GM12864 (cell line): ENCODE data around the gene PDE8A.
"Not testable (repeated sequence)": the region's sequence is repeated elsewhere in the genome, so short reads cannot be mapped to it uniquely, and the experiment has no call there.

ENCODE experiments used
- DNase-seq: peaks from one replicate; pipeline ENCODE4 v3.0.0-alpha.2; 2011; ENCODE audit warnings: low read depth
- H3K4me3 ChIP-seq: 2 replicates; pipeline ENCODE4 v1.5.1; 2011; ENCODE audit warnings: mild to moderate bottlenecking, low read depth, low read length, control low read depth
- TF ChIP-seq, protein P1 (sequence below): IDR thresholded peaks from 2 replicates; pipeline ENCODE4 v1.5.1; 2011; ENCODE audit warnings: low read depth, mild to moderate bottlenecking, moderate library complexity, low read length, control low read depth, inconsistent platforms; ENCODE audit errors: missing control alignments

The PDE8A gene

DNA sequence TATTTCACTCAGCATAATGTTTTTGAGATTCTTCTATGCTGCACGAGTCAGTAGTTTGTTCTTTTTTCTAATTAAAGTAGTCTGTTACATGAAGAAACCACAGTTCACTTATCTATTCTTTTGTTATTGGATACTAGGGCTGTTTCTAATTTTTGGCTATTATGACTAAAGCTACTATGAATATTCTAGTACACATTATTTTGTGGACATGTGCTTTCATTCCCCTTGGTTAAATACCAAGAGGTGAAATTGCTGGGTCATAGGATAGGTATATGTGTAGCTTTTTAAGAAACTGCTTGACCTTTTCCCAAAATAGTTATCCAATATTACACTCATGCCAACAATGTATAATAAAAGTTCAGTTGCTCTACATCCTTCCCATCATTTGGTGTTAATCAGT is 8.9 kb downstream of the PDE8A start:
- no peak for DNase-seq
- no peak overlapping the region for H3K4me3 ChIP-seq
- TF ChIP-seq, protein P1, sequence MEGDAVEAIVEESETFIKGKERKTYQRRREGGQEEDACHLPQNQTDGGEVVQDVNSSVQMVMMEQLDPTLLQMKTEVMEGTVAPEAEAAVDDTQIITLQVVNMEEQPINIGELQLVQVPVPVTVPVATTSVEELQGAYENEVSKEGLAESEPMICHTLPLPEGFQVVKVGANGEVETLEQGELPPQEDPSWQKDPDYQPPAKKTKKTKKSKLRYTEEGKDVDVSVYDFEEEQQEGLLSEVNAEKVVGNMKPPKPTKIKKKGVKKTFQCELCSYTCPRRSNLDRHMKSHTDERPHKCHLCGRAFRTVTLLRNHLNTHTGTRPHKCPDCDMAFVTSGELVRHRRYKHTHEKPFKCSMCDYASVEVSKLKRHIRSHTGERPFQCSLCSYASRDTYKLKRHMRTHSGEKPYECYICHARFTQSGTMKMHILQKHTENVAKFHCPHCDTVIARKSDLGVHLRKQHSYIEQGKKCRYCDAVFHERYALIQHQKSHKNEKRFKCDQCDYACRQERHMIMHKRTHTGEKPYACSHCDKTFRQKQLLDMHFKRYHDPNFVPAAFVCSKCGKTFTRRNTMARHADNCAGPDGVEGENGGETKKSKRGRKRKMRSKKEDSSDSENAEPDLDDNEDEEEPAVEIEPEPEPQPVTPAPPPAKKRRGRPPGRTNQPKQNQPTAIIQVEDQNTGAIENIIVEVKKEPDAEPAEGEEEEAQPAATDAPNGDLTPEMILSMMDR, result no peak

DNA sequence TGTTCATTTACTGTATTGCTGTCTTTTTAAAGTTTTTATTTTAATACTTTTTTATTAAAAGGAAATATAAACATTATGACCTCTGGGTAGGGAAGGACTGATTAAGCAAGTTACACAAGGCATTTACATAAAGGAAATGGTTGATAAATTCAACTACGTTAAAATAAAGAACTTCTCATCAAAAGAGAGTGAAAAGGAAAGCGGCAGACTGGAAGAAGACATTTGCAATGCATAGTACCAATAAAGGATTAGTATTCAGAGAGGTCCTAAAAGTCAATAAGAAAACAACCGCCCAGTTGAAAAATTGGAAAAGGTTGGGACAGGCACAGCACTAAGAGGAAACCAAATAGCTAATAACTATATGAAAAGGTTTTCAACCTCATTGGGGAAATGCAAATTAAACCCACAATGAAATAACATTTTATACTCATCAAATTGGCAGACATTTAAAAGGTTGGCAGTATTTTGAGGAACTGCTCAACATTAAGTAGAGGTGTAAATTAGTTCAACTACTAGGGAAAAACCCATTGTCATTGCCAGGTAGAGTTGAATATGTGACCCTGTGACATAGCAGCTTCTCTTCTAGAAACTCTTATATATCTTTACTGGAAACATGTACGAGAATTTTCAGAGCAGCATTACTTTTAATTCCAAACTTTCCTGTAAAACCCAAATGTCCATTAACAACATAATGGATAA is 9.5 kb downstream of the PDE8A start:
- no peak for DNase-seq
- no peak overlapping the region for H3K4me3 ChIP-seq
- TF ChIP-seq, protein P1, result no peak

DNA sequence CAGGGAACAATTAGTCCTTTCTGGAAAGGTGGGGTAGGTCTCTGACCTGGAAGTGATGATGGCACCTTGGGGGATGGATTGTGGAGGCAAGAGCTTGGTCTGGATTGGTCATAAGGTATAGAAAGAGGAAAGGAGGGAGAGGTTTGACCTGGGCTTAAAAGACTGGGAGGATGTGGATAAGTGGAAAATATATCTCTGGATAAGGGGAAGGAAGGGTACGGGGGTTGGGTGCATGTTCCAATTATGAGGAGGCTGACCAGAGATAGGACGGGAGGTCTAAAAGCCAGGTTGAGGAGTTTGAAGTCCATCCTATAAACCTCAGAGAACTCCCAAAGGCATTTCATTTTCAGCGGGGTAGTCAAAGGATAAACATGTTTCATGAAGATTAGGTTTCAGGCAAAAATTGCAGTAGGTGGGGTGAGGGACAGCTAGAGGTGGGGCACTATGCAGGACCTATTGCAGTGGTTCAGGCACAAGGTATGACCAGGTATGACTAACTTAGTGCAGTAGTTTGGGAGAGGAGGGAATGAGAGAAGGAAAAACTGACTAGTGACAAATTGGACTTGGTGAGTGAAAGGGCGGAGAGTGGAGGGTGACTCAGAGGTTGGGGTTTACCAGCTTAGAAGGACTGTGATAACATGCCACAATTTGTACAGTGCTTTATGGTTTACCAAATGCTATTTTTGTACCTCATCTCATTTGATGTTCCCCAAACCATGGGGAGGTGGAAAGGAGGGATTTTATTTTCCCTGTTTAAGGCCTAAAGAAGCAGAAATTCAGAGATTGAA is 10.7 kb downstream of the PDE8A start:
- no peak overlapping the region for H3K4me3 ChIP-seq
- DNase-seq, result no peak
- TF ChIP-seq, protein P1, result no peak

DNA sequence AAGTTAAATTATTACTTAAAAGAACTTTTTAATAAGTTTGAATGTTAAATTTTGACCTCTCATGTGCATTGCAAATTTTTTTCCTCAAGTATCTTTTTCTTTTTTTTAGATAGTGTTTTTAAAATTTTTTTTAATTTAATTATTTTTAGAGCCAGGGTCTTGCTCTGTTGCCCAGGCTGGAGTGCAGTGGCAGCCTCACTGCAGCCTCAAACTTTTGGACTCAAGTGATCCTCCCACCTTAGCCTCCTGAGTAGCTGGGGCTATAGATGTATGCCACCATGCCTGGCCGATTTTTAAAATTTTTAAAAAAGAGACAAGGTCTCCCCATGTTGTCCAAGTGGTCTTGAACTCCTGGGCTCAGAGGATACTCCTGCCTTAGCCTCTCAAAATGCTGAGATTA is 14.4 kb downstream of the PDE8A start:
- TF ChIP-seq, protein P1, result no peak
- H3K4me3 ChIP-seq, result no peak overlapping the region
- DNase-seq, result no peak

DNA sequence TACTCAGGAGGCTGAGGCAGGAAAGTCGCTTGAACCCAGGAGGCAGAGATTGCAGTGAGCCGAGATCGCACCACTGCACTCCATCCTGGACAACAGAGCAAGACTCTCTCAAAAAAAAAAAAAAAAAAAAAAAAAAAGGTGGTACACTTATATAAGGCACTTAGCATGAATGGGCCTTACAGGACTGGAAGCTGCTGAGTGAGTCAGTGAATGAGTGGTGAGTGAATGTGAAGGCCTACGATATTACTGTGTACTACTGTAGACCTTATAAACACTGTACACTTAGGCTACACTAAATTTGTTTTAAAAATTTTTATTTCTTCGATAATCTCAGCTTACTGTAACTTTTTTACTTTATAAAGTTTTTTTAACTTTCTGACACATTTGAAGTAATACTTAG is 15.1 kb downstream of the PDE8A start:
- not testable (repeated sequence) for DNase-seq, H3K4me3 ChIP-seq

DNA sequence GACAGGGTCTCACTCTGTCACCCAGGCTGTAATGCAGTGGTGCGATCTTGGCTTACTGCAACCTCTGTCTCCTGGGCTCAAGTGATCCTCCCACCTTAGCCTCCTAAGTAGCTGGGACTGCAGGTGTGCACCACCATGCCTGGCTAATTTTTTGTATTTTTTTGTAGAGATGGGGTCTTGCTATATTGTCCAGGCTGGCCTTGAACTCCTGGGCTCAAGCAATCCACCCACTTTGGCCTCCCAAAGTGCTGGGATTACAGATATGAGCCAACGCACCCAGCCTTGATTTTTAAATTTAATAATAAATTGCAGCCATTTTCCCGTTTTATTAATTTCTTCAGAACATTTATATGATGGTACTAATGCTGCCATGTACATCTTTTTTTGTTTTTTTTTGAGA is 15.6 kb downstream of the PDE8A start:
- DNase-seq, H3K4me3 ChIP-seq: not testable (repeated sequence)

DNA sequence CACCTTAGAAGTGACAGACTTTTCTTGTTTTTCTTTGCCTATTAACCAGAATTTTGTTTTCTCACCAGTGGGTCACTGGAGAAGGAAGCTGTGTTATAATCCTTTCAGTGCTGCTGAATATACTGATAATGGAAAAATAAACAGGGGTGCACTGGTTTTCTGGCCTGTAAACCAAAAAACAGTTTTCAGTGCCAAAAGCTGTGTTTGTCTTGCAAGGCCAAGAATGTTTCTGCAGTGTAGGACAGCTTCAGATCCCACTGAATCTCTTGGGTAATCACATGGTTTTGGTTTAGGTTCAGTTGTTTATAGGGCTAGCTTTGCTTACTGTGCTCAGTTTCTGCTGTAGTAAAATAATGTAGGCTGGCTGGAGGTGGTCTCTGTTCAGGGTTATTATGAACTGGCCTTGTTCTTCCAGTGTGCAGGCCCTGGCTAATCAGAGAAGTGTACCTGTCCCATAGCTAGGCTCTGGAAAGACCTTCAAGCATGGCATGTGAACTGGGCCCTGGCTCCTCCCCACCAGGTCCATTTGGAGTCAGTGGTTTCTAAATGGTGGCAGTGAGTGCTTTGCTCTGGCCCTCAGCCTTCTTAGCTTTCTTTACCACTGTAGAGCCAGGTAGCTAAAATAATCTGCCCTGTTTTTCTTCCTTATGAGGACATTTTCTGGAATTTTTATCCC is 18.7 kb downstream of the PDE8A start:
- TF ChIP-seq, protein P1, result no peak
- no peak overlapping the region for H3K4me3 ChIP-seq
- DNase-seq, result no peak

DNA sequence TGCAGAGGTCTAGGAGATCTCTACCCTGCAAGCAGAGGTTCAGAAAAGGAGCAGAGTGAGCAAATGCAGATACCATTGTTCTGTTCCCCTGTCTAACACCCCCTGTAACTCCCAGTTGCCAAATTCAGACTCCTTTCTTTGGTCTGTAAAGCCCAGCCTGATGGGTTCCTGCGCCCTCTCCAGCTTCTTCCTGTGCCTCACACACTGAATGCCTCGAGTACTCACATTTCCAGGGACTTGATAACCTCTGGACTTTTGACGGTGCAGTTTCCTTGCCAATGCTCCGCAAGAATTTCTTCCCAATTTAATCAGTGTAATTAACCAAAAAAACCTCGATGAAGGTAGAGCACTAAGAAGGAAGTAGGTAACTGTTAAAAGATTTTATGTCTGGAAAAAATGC is 19.3 kb downstream of the PDE8A start:
- TF ChIP-seq, protein P1, result no peak
- no peak for DNase-seq
- no peak overlapping the region for H3K4me3 ChIP-seq
